HEK293T (cell line): Measurements from ENCODE around the gene SUSD1.

Experiments used
- CTCF ChIA-PET: fragments of 350-600 bp; formaldehyde crosslinking; extraction: SDS; loops from one replicate; lab custom pipeline; 2021; ENCODE audit warnings: antibody characterized with exemption, inconsistent platforms; lab: Yijun Ruan, JAX
- POLR2A ChIA-PET: fragments of 350-600 bp; formaldehyde crosslinking; extraction: SDS; loops from one replicate; lab custom pipeline; 2020; ENCODE audit warnings: antibody characterized with exemption, inconsistent platforms; lab: Yijun Ruan, JAX
- DNase-seq: peaks from one replicate; pipeline ENCODE4 v3.0.0; 2012; ENCODE audit warnings: mixed read lengths; ENCODE audit errors: extremely low spot score
- ARNT ChIP-seq: fragments of 450-650 bp; IDR thresholded peaks from 2 replicates; pipeline ENCODE4 v1.6.1; 2017; ENCODE audit warnings: mild to moderate bottlenecking
- BHLHE40 ChIP-seq: fragments of 450-650 bp; IDR thresholded peaks from 2 replicates; pipeline ENCODE4 v1.6.1; 2016; ENCODE audit warnings: mild to moderate bottlenecking, moderate library complexity, borderline replicate concordance
- CTBP1 ChIP-seq: fragments of 450-650 bp; IDR thresholded peaks from 2 replicates; pipeline ENCODE4 v1.6.1; 2016; ENCODE audit warnings: borderline replicate concordance
- ELF4 ChIP-seq: fragments of 450-650 bp; IDR thresholded peaks from 2 replicates; pipeline ENCODE4 v1.6.1; 2017; ENCODE audit warnings: antibody characterized with exemption
- FOXA1 ChIP-seq: fragments of 450-650 bp; IDR thresholded peaks from 2 replicates; pipeline ENCODE4 v1.6.1; 2016; ENCODE audit warnings: mild to moderate bottlenecking
- FOXK2 ChIP-seq: fragments of 450-650 bp; IDR thresholded peaks from 2 replicates; pipeline ENCODE4 v1.6.1; 2016; ENCODE audit warnings: mild to moderate bottlenecking
- FOXM1 ChIP-seq: fragments of 450-650 bp; IDR thresholded peaks from 2 replicates; pipeline ENCODE4 v1.6.1; 2017; ENCODE audit warnings: mild to moderate bottlenecking, borderline replicate concordance
- HDGF ChIP-seq: fragments of 450-650 bp; IDR thresholded peaks from 2 replicates; pipeline ENCODE4 v1.6.1; 2017; ENCODE audit warnings: antibody characterized with exemption, borderline replicate concordance
- L3MBTL2 ChIP-seq: fragments of 450-650 bp; conservative IDR thresholded peaks from 2 replicates; pipeline ENCODE4 v1.6.1; 2016; ENCODE audit warnings: mild to moderate bottlenecking
- LEF1 ChIP-seq: fragments of 450-650 bp; IDR thresholded peaks from 2 replicates; pipeline ENCODE4 v1.6.1; 2017; ENCODE audit warnings: mild to moderate bottlenecking, borderline replicate concordance
- NFRKB ChIP-seq: fragments of 450-650 bp; IDR thresholded peaks from 2 replicates; pipeline ENCODE4 v1.6.1; 2016; ENCODE audit warnings: mild to moderate bottlenecking, moderate library complexity
- SP1 ChIP-seq: fragments of 450-650 bp; IDR thresholded peaks from 2 replicates; pipeline ENCODE4 v1.6.1; 2017
- SUZ12 ChIP-seq: fragments of 450-650 bp; IDR thresholded peaks from 2 replicates; pipeline ENCODE4 v1.6.1; 2016; ENCODE audit warnings: mild to moderate bottlenecking
- TARDBP ChIP-seq: fragments of 450-650 bp; IDR thresholded peaks from 2 replicates; pipeline ENCODE4 v1.6.1; 2016
- ZNF384 ChIP-seq: fragments of 450-650 bp; IDR thresholded peaks from 2 replicates; pipeline ENCODE4 v1.6.1; 2016
- TF ChIP-seq, protein P1 (sequence below): fragments of 450-650 bp; IDR thresholded peaks from 2 replicates; pipeline ENCODE4 v1.6.1; 2016

Gene SUSD1

DNA sequence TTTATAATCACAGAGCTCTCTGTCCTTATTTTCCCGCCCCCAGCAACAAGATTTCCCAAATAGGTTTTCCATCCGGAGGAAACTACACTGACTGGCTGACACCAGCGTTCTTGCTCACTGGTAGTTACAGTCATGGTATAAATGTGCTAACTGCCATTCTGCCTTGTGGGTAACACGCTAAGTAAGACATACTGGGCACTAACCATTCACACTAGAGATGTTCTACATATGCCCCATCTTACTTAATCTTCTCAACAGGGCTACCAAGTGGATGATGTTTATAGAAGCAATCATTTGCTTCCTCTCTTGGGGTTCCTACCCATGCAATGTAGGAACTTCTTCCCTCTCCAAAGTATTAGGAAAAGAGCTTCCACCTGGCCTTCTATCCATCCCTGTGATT, 111.5 kb downstream of the SUSD1 start:
- ChIA-PET CTCF (no interaction called here), POLR2A (no interaction called here)
- DNase-seq, result no peak
- TF ChIP-seq ARNT, result no peak
- TF ChIP-seq TARDBP, result no peak

DNA sequence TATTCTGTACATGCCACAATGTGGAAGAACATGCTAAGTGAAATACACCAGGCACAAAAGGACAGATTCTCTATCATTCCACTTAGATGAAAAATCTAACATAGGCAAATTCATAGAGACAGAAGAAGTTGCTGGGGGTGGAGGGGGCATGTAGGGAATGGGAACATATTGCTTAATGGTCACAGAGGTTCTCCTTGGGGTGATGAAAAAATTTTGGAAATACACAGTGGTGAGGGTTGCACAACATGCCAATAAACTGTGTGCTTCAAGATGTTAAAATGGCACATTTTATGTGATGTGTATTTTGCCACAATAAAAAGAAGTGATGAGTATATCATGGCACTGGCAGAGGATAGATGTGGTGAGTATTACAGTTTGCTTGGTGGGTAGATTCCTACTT, 111.9 kb downstream of the SUSD1 start:
- TF ChIP-seq TARDBP (no peak), ARNT (no peak), ELF4 (no peak), HDGF (no peak), L3MBTL2 (no peak), NFRKB (no peak), SP1 (no peak), BHLHE40 (no peak), LEF1 (no peak), ZNF384 (no peak), FOXM1 (no peak)
- TF ChIP-seq, protein P1, sequence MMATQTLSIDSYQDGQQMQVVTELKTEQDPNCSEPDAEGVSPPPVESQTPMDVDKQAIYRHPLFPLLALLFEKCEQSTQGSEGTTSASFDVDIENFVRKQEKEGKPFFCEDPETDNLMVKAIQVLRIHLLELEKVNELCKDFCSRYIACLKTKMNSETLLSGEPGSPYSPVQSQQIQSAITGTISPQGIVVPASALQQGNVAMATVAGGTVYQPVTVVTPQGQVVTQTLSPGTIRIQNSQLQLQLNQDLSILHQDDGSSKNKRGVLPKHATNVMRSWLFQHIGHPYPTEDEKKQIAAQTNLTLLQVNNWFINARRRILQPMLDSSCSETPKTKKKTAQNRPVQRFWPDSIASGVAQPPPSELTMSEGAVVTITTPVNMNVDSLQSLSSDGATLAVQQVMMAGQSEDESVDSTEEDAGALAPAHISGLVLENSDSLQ, result no peak
- DNase-seq, result no peak
- ChIA-PET POLR2A (no interaction called here), CTCF (no interaction called here)

DNA sequence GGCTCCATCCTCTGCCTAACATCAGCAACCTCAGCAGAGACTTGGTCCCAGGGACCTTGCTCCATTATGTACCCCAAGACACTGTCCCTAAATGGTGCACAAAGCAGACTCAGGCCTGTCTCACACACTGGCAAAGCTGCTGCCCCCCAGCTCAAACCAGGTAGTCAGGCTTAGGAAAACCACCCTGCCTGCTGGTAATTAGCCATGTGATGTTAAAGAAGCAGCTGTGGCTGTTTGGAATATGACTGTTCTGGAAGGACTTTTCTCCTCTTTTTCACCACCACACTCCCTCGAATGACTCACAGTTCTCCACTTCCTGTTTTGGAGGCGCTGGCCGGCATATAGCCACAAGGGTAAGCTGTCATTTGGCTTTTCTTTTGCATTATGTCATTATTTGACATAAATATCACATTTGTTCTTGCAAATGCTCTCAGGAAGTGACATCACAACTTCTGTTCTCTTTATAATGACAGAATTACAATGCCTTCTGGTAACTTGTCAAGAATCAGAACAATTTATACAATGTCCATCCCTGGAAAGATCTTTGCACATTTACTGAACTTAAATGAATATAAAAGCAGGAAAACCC, 113.9 kb downstream of the SUSD1 start:
- no peak for DNase-seq
- CTCF ChIA-PET, result interaction anchor here (0.7 kb wide), 1 partner anchor 35 kb away, joined by 4 read pairs; no protein-coding TSS in a partner anchor
- POLR2A ChIA-PET, result no interaction called here
- TF ChIP-seq, protein P1, result no peak
- TF ChIP-seq FOXK2 (no peak), ELF4 (no peak), FOXA1 (no peak), CTBP1 (no peak), NFRKB (no peak), BHLHE40 (no peak), FOXM1 (no peak), HDGF (no peak), TARDBP (no peak), L3MBTL2 (no peak), SUZ12 (no peak), ZNF384 (no peak), SP1 (no peak), ARNT (no peak), LEF1 (no peak)

DNA sequence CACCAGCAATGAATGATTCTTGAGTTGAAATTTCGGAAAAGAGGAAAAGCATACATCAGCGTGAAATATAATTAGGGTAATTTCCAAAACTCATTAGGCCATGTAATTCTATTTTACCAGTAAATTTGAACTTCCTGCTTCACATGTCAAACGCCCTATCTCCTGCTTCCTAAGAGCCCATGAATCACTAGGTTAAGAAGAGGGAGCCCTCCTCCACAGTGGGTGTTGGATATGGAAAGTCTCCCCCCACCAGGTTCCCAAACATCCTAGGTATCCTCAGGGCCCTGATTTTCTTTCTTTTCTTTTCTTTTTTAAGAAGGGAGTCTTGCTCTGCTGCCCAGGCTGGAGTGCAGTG, 115.2 kb downstream of the SUSD1 start:
- DNase-seq, result no peak
- ChIA-PET CTCF (interaction anchor here (0.7 kb wide), 1 partner anchor 9 kb away, joined by 3 read pairs; no protein-coding TSS in a partner anchor), POLR2A (no interaction called here)
- TF ChIP-seq SUZ12 (no peak), CTBP1 (no peak), TARDBP (no peak), BHLHE40 (no peak), FOXA1 (no peak), FOXM1 (no peak), FOXK2 (no peak), HDGF (no peak), ARNT (no peak), SP1 (no peak), ZNF384 (no peak), ELF4 (no peak), L3MBTL2 (no peak), NFRKB (no peak)

DNA sequence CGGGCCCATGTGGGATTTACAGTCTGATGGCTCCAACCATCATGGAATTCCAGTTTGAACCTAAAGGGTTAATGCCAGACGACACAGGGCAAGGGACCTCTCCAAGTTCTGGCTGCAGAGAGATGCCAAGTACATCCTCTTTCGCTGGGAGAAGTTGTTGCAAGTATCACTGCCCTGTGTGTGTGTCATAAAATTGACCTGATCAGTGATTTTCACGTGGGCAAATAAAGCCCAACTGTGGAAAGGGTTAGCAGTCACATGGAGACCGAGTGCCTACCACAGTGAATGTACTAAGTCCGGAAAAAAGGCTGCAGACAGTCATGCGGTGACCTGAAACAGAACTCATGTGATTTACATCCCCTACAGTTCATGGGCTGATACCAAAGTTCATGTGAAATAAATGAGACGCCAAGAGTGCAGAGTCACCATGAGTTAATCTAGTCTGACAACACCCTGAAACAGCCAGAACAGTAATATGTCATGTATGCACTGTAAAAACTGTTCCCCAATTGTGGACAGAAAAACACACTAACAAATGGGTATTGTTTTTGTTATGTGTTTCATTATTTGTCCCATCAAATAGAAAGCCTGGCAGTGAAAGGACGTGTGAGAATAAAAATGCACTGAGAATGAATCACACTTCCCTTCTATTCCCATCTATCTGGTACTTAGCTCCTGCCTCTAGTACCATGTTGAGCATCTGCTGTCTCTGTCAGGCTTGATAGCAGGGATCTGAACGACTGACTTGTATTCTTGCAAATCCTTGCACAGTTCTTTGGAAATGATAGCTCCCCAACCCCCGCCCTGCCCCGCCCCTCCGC, 115.7 kb downstream of the SUSD1 start:
- ChIA-PET CTCF (interaction anchor here (0.7 kb wide), 1 partner anchor 8 kb away, joined by 3 read pairs; no protein-coding TSS in a partner anchor), POLR2A (no interaction called here)
- TF ChIP-seq NFRKB (no peak), BHLHE40 (no peak), ELF4 (no peak), SUZ12 (no peak), SP1 (no peak), CTBP1 (no peak), ZNF384 (no peak)
- no peak for DNase-seq

DNA sequence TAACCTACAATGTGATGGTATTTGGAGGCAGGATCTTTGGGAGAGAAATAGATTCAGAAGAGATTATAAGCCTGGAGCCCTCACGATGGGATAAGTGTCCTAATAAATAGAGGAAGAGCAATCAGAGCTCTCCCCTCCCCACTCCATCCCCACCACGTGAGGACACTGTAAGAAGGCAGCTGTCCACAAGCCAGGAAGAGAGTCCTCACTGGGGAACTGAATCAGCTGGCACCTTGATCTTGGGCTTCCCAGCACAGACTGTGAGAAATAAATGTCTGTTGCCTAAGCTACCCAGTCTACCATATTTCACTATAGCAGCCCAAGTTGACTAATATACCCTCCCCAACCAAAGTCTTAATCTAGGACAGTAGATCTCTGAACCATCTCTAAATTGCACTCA, 118.1 kb downstream of the SUSD1 start:
- TF ChIP-seq L3MBTL2, result no peak
- no peak for TF ChIP-seq TARDBP
- TF ChIP-seq CTBP1, result no peak
- no peak for TF ChIP-seq LEF1
- CTCF ChIA-PET, result no interaction called here
- DNase-seq, result no peak
- POLR2A ChIA-PET, result no interaction called here

DNA sequence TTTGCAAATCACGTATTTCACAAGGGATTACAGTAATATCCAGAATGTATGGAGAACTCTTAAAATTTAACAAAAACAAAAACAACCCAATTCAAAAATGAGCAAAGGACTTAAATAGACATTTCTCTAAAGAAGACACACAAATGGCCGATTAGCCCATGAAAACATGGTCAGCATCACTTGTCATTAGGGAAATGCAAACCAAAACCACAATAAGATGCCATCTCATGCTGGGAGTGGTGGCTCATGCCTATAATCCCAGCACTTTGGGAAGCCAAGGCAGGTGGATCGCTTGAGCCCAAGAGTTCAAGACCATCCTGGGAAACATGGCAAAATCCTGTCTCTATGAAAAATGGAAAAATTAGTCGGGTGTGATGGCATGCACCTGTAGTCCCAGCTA, 120.2 kb downstream of the SUSD1 start:
- CTCF ChIA-PET, result interaction anchor here (0.7 kb wide), 1 partner anchor 158 kb away, joined by 3 read pairs; no protein-coding TSS in a partner anchor
- TF ChIP-seq CTBP1, result no peak
- no peak for TF ChIP-seq BHLHE40
- TF ChIP-seq, protein P1, result no peak
- no peak for TF ChIP-seq FOXA1
- TF ChIP-seq ELF4, result no peak
- no peak for TF ChIP-seq FOXK2
- no peak for TF ChIP-seq NFRKB
- TF ChIP-seq SP1, result no peak
- no peak for TF ChIP-seq SUZ12
- no peak for TF ChIP-seq LEF1
- no peak for TF ChIP-seq TARDBP
- no peak for TF ChIP-seq HDGF
- TF ChIP-seq ARNT, result no peak
- TF ChIP-seq FOXM1, result no peak
- no peak for TF ChIP-seq L3MBTL2
- TF ChIP-seq ZNF384, result no peak
- no peak for DNase-seq
- POLR2A ChIA-PET, result no interaction called here
